HepG2 (cell line): ENCODE data around the gene IGFALS. TPM values are rescaled to one million over a fixed set of nuclear protein-coding genes. Genes with fewer than 3 reads are reported as not detected.

Source experiments
- JARID2 ChIP-seq: sonication (generic); formaldehyde crosslinking; IDR thresholded peaks from 2 replicates; pipeline ENCODE4 v1.8.1; 2023; ENCODE audit warnings: missing genetic modification reagents, inconsistent platforms; ENCODE audit not compliant: insufficient replicate concordance
- KMT2B ChIP-seq: IDR thresholded peaks from 2 replicates; pipeline ENCODE4 v1.6.1; 2016; ENCODE audit warnings: missing genetic modification reagents, missing compliant biosample characterization
- NFYB ChIP-seq: sonication (generic); formaldehyde crosslinking; IDR thresholded peaks from 2 replicates; pipeline ENCODE4 v1.4.0; 2020; ENCODE audit warnings: missing genetic modification reagents
- ZBTB43 ChIP-seq: sonication (generic); formaldehyde crosslinking; conservative IDR thresholded peaks from 2 replicates; pipeline ENCODE4 v1.4.0; 2020; ENCODE audit warnings: missing genetic modification reagents
- ZBTB8A ChIP-seq: sonication (generic); formaldehyde crosslinking; IDR thresholded peaks from 2 replicates; pipeline ENCODE4 v1.4.0; 2020; ENCODE audit warnings: mild to moderate bottlenecking, low read depth, missing genetic modification reagents, borderline replicate concordance
- ZFX ChIP-seq: sonication (generic); formaldehyde crosslinking; IDR thresholded peaks from 2 replicates; pipeline ENCODE4 v1.4.0; 2020; ENCODE audit warnings: mild to moderate bottlenecking, low read depth, missing genetic modification reagents, moderate library complexity
- ZGPAT ChIP-seq: IDR thresholded peaks from 2 replicates; pipeline ENCODE4 v1.6.1; 2016; ENCODE audit warnings: mild to moderate bottlenecking
- ZMAT3 ChIP-seq: sonication (generic); formaldehyde crosslinking; conservative IDR thresholded peaks from 2 replicates; pipeline ENCODE4 v1.7.0; 2021; ENCODE audit warnings: missing genetic modification reagents
- ZNF10 ChIP-seq: sonication (generic); formaldehyde crosslinking; IDR thresholded peaks from 2 replicates; pipeline ENCODE4 v1.4.0; 2020; ENCODE audit warnings: mild to moderate bottlenecking, low read depth, missing genetic modification reagents, borderline replicate concordance
- ZNF207 ChIP-seq: fragments of 450-650 bp; IDR thresholded peaks from 2 replicates; pipeline ENCODE4 v1.6.1; 2016; ENCODE audit warnings: antibody characterized with exemption, borderline replicate concordance
- ZNF292 ChIP-seq: sonication (generic); formaldehyde crosslinking; IDR thresholded peaks from 2 replicates; pipeline ENCODE4 v1.8.1; 2022; ENCODE audit warnings: mild to moderate bottlenecking, low read depth, missing genetic modification reagents, borderline replicate concordance
- ZNF709 ChIP-seq: sonication (generic); formaldehyde crosslinking; IDR thresholded peaks from 2 replicates; pipeline ENCODE4 v1.5.0; 2020; ENCODE audit warnings: mild to moderate bottlenecking, missing genetic modification reagents
- ZNF747 ChIP-seq: sonication (generic); formaldehyde crosslinking; IDR thresholded peaks from 2 replicates; pipeline ENCODE4 v1.8.1; 2023; ENCODE audit warnings: missing genetic modification reagents, mild to moderate bottlenecking, borderline replicate concordance
- ZNF766 ChIP-seq: sonication (generic); formaldehyde crosslinking; IDR thresholded peaks from 2 replicates; pipeline ENCODE4 v1.5.0; 2020; ENCODE audit warnings: missing genetic modification reagents, borderline replicate concordance
- ZSCAN20 ChIP-seq: sonication (generic); formaldehyde crosslinking; IDR thresholded peaks from 2 replicates; pipeline ENCODE4 v1.4.0; 2020; ENCODE audit warnings: missing genetic modification reagents, mild to moderate bottlenecking, borderline replicate concordance
- ZSCAN31 ChIP-seq: sonication (generic); formaldehyde crosslinking; IDR thresholded peaks from 2 replicates; pipeline ENCODE4 v1.5.0; 2020; ENCODE audit warnings: low read depth, mild to moderate bottlenecking, missing genetic modification reagents
- polyA plus RNA-seq, 8 experiments: library from polyadenylated mRNA; depleted of rRNA in 3 of 8; stranded (reverse) in 7 of 8; unstranded in 1 of 8; fragments of >200 nt; fragmentation: Illumina TruSeq in 4 of 8; extraction: Trizol in 4 of 8; gene quantifications; 2 replicates each; pipeline versions ENCODE4 v1.2.1 to v1.2.3, GENCODE V29; 2011 to 2016; ENCODE audit warnings: low read depth in 4 of 8, missing spikeins in 1 of 8, mixed read lengths in 1 of 8; ENCODE audit not compliant: insufficient read depth in 1 of 8
- total RNA-seq, 5 experiments: library from RNA; depleted of rRNA; stranded (reverse); fragments of >200 nt; fragmentation: Illumina TruSeq; extraction: Trizol; gene quantifications; 2 replicates each; pipeline ENCODE4 v1.2.3, GENCODE V29; 2016; ENCODE audit warnings: low read depth in 1 of 5
- TF ChIP-seq, protein P1 (sequence below): sonication (generic); formaldehyde crosslinking; IDR thresholded peaks from 2 replicates; pipeline ENCODE4 v1.5.0; 2020; ENCODE audit warnings: mild to moderate bottlenecking, missing genetic modification reagents, borderline replicate concordance
- TF ChIP-seq, protein P2 (sequence below): sonication (generic); formaldehyde crosslinking; IDR thresholded peaks from 2 replicates; pipeline ENCODE4 v1.4.0; 2020; ENCODE audit warnings: missing genetic modification reagents, borderline replicate concordance
- TF ChIP-seq, protein P3 (sequence below): conservative IDR thresholded peaks from 2 replicates; pipeline ENCODE4 v1.6.1; 2018; ENCODE audit warnings: missing genetic modification reagents

IGFALS gene
- total and polyA plus RNA-seq, 2 of the 13 experiments (the other 11 are each of a cell fraction or from before 2014, with no cell fraction given) = 0.34 to 2.4 TPM

DNA sequence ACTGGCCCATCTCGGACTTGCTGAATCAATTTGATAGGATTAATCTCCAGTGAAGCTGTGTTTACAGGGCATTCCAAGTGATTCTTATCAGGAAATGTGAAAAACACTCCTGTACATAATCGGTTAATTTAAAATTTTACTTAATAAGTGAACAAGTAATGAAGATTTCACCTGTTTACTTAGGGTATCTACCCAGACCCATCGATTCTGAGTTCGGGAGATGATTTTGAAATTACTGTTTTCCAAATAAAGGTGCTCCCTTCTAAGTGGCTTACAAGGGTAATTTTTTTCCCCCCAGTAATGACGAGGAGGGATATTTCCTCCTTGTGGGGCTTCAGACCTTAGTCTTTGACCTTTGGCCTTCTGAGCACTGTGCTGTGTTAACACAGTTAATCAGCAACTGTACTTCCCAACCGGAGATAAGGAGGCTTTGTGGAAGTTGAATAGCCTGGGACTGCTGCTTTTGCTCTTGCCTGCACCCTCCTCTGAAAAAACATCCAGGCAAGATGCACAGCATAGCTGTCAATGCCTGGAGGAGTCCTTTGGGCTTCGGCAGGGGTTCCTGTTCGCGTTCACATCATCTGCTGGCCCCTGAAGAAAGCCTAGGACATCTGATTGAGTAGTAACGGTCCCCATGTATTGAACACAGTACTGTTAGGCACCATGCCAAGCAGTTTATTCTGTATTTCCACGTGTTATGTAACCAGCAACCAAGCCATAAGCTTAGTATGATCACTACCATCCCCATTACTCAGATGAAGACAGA, 35.3 kb upstream of the IGFALS start (continued):
- TF ChIP-seq ZFX (CRISPR knock-in tag) = peak; percentile 52
- TF ChIP-seq ZNF709 (CRISPR knock-in tag) = no peak
- TF ChIP-seq ZGPAT (CRISPR knock-in tag) = peak; percentile 30; the same call in 1 of the 2 replicates
- no peak for TF ChIP-seq NFYB (CRISPR knock-in tag)
- TF ChIP-seq ZNF10 (CRISPR knock-in tag) = no peak
- TF ChIP-seq ZNF766 = no peak
- no peak for TF ChIP-seq ZSCAN20
- TF ChIP-seq, protein P1, sequence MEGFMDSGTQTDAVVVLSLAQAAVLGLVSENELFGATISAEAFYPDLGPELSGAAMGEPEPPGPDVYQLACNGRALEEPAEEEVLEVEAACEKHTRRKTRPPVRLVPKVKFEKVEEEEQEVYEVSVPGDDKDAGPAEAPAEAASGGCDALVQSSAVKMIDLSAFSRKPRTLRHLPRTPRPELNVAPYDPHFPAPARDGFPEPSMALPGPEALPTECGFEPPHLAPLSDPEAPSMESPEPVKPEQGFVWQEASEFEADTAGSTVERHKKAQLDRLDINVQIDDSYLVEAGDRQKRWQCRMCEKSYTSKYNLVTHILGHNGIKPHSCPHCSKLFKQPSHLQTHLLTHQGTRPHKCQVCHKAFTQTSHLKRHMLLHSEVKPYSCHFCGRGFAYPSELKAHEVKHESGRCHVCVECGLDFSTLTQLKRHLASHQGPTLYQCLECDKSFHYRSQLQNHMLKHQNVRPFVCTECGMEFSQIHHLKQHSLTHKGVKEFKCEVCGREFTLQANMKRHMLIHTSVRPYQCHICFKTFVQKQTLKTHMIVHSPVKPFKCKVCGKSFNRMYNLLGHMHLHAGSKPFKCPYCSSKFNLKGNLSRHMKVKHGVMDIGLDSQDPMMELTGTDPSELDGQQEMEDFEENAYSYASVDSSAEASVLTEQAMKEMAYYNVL (CRISPR knock-in tag) = no peak; the same call in 1 of the 2 replicates
- TF ChIP-seq JARID2 (CRISPR knock-in tag) = no peak
- no peak for TF ChIP-seq KMT2B (CRISPR knock-in tag)
- no peak for TF ChIP-seq ZNF292 (CRISPR knock-in tag)
- TF ChIP-seq ZMAT3 (CRISPR knock-in tag) = peak; percentile 65; the same call in 1 of the 2 replicates
- TF ChIP-seq, protein P2, sequence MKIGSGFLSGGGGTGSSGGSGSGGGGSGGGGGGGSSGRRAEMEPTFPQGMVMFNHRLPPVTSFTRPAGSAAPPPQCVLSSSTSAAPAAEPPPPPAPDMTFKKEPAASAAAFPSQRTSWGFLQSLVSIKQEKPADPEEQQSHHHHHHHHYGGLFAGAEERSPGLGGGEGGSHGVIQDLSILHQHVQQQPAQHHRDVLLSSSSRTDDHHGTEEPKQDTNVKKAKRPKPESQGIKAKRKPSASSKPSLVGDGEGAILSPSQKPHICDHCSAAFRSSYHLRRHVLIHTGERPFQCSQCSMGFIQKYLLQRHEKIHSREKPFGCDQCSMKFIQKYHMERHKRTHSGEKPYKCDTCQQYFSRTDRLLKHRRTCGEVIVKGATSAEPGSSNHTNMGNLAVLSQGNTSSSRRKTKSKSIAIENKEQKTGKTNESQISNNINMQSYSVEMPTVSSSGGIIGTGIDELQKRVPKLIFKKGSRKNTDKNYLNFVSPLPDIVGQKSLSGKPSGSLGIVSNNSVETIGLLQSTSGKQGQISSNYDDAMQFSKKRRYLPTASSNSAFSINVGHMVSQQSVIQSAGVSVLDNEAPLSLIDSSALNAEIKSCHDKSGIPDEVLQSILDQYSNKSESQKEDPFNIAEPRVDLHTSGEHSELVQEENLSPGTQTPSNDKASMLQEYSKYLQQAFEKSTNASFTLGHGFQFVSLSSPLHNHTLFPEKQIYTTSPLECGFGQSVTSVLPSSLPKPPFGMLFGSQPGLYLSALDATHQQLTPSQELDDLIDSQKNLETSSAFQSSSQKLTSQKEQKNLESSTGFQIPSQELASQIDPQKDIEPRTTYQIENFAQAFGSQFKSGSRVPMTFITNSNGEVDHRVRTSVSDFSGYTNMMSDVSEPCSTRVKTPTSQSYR (CRISPR knock-in tag) = no peak
- no peak for TF ChIP-seq ZSCAN31 (CRISPR knock-in tag)
- 0 out of 2 replicates have a peak, but pooled peaks have one; percentile 46 for TF ChIP-seq ZBTB43 (CRISPR knock-in tag)
- TF ChIP-seq ZBTB8A (CRISPR knock-in tag) = no peak
- TF ChIP-seq, protein P3, sequence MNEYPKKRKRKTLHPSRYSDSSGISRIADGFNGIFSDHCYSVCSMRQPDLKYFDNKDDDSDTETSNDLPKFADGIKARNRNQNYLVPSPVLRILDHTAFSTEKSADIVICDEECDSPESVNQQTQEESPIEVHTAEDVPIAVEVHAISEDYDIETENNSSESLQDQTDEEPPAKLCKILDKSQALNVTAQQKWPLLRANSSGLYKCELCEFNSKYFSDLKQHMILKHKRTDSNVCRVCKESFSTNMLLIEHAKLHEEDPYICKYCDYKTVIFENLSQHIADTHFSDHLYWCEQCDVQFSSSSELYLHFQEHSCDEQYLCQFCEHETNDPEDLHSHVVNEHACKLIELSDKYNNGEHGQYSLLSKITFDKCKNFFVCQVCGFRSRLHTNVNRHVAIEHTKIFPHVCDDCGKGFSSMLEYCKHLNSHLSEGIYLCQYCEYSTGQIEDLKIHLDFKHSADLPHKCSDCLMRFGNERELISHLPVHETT (CRISPR knock-in tag) = no peak
- TF ChIP-seq ZNF747 (CRISPR knock-in tag) = 0 out of 2 replicates have a peak, but pooled peaks have one; percentile 41
- TF ChIP-seq ZNF207 = no peak
